GM12864 (cell line): ENCODE data around the gene PGF.
"Not testable (repeated sequence)": the region's sequence is repeated elsewhere in the genome, so short reads cannot be mapped to it uniquely, and the experiment has no call there.

ENCODE experiments used
- DNase-seq: peaks from one replicate; pipeline ENCODE4 v3.0.0-alpha.2; 2011; ENCODE audit warnings: low read depth
- H3K4me3 ChIP-seq: 2 replicates; pipeline ENCODE4 v1.5.1; 2011; ENCODE audit warnings: mild to moderate bottlenecking, low read depth, low read length, control low read depth
- CTCF ChIP-seq: IDR thresholded peaks from 2 replicates; pipeline ENCODE4 v1.5.1; 2011; ENCODE audit warnings: low read depth, mild to moderate bottlenecking, moderate library complexity, low read length, control low read depth, inconsistent platforms; ENCODE audit errors: missing control alignments

The PGF gene

DNA sequence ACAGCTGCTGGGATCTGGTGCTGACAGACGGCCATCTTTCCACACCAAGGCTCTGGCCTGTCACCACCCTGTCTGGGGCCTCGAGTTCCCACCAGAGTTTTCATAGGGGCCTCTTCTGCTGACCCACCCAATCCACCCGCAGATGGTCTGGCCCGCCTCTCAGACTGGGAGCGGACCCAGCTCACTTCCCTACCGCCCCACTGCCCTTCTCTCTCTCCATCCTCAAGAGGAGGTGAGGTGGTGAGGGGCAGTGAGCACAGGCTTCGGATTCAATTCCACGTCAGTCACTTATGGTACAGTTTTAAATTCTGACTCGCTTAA, 20.1 kb downstream of the PGF start:
- no peak for DNase-seq
- no peak overlapping the region for H3K4me3 ChIP-seq
- no peak for TF ChIP-seq CTCF

DNA sequence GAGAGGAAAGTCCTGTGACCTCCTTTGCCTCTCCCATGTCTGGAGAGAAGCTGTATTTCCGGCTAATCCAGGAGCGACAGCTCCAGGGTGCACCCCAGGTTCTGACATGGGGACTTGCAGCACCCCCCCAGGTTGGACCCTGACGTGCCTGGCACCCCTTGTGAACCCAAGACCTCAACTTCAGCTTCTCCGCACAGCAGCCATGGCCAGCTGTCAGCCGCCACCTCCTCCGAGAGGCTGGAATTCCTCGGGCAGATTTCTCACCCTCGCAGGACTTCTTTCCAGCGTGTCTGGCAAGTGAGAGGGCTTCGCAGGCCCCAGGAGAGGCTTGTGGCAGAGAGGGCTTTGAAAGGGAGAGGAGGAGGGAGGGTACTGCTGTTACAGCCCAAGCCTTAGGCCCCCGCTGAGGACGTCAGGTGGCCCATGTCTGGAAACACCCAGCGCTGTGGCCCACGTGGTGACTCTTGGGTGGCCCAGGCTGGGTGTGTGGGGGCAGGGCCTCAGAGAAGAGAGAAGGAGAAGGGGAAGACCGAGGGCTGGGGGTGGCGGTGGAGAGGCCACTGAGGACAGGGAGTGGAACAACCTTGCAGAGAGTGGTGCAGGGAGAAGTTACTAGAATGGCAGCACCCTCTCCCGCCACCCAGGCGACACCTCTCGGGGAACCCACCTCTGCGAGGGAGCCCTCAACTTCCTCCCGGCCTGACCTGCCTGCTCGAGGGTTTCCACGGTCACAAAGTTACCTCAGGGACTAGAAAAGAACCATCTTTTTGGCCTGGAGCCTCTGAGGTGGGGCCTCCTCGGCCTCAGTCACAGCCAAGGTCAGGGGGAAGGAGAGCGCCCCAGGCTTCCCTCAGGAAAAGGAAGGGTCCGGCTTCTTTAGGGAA, 20.7 kb downstream of the PGF start:
- DNase-seq: no peak
- H3K4me3 ChIP-seq: no peak overlapping the region
- TF ChIP-seq CTCF: no peak

- no peak for DNase-seq
- TF ChIP-seq CTCF: no peak
- H3K4me3 ChIP-seq: no peak overlapping the region
Observed at GRCh38 chr14:74934041-74934440, 21.4 kb downstream of the PGF start.

DNA sequence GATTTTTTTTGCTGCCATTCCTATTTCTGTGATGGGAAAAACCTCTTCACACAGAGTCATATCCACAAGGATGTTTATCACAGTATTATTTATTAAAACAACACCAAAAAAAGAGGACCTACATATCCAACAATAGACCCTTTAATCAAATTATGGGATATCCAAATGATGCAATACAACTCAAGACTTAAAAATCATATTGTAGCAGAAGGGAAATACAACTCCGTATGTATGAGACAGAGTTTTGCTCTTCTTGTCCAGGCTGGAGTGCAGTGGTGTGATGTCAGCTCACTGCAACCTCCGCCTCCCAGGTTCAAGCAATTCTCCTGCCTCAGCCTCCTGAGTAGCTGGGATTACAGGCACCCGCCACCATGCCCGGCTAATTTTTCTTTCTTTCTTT, 22.5 kb downstream of the PGF start:
- DNase-seq, H3K4me3 ChIP-seq: not testable (repeated sequence)

DNA sequence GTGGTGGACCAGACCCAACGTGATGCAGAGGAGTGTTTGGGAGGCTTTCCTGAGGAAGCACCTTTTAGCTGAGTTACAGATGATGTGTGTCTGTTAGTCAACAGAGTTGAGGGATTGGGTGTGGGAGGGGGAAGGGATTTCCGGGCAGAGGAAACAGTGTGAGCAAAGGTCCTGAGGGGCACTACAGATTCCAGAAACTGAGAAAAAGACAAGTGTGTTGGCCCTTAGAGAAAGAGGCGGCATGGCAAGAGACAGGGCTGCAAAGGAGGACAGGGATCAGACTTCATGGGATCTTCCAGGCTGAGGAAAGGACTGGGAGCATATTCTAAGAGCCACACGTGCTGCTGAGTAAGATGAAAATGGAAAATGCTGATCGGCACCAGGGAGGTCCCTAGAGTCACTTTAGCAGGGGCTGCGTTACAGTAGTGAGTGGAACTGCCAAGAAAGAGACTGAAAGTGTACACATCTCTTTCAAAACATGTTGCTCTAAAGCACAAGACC, 22.9 kb downstream of the PGF start:
- no peak for TF ChIP-seq CTCF
- no peak overlapping the region for H3K4me3 ChIP-seq
- DNase-seq: no peak

DNA sequence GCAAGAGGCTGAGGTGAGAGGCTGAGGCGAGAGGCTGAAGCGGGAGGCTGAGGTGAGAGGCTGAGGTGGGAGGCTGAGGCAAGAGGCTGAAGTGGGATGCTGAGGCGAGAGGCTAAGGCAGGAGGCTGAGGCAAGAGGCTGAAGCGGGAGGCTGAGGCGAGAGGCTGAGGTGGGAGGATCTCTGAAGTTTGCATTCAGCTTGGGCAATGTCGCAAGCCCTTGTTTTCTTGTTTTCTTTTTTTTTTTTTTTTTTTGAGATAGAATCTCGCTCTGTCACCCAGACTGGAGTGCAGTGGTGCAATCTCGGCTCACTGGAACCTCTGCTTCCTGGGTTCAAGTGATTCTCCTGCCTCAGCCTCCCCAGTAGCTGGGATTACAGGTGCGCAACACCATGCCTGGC, 23.7 kb downstream of the PGF start:
- not testable (repeated sequence) for DNase-seq, H3K4me3 ChIP-seq

DNA sequence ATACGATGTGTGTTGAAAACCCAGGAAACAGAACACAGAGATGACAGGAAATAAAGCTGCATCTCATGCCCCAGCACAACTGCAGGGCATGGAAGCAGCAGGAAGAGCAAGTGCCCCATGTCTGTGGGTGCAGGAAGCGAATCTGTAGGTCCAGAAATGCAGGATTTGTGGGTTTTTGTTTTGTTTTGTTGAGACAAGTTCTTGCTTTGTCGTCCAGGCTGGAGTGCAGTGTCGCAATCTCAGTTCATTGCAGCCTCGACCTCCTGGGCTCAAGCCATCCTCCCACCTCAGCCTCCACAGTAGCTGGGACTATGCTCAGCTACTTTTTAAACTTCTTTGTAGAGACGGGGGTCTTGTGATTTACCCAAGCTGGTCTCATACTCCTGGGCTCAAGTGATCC, 26.2 kb downstream of the PGF start:
- H3K4me3 ChIP-seq: no peak overlapping the region
- no peak for DNase-seq
- TF ChIP-seq CTCF: no peak

DNA sequence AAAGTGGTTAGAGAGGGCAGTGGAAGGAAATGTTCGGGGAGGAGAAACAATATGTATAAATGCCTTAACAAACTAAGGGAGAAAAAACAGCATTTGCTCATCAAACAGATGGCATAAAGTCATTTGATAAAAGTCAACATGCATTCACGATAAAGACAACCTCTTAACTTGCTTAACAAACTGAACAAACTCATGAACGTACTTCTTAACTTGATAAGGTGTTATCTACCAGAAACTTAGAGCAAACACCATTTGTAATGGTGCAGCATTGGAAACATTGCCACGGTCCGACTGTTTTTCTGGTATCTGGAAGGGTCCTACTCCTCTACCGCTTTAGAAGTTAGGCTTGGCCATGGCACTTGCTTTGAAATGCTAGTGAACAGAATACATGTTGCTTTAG, 28.2 kb downstream of the PGF start:
- TF ChIP-seq CTCF: no peak
- H3K4me3 ChIP-seq: no peak overlapping the region
- no peak for DNase-seq
